Right forelimb (tissue), 1 donor: Measurements from ENCODE around the gene OR4M1.
"Not testable (repeated sequence)": the region's sequence is repeated elsewhere in the genome, so short reads cannot be mapped to it uniquely, and the experiment has no call there.

ENCODE experiments used
- DNase-seq: peaks from one replicate; pipeline ENCODE4 v3.0.0-alpha.2; 2018

OR4M1 gene

DNA sequence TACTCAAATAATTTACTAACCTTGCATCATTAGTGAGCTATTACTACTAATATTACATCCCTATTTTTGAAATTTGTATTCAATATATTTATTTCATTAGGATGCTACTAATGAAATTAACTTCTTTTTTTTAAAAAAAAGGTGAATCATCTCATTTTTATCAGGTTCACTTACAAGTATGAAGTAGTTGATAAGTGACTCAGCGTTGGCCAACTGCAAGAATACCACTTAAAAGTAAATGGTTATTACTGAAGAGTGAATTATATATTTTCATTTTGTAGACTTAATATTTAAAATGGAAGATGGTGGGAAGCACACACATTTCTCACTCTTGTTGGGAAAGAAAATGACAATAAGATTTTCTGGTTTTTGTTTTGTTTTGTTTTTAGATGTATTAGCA lies 49.9 kb downstream of the OR4M1 start:
- no peak for DNase-seq

DNA sequence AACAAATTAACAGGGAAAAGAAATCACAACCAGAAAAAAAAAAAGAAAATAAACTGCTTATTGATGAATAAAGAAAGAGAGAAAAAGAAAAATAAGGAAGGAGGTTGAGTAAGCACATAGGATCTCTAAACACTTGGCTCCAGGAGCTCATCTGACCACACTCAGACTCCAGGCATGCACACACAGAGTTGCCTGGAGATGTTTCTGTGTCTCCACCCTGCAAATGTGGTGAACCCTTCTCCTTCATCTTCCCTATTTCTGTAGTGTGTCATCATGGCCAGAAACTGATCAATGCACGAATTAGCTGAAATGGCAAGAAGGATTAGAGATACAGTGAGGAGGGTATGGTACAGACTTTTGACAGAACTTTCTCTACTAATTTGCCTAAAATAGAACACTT lies 50.5 kb downstream of the OR4M1 start:
- no peak for DNase-seq

DNA sequence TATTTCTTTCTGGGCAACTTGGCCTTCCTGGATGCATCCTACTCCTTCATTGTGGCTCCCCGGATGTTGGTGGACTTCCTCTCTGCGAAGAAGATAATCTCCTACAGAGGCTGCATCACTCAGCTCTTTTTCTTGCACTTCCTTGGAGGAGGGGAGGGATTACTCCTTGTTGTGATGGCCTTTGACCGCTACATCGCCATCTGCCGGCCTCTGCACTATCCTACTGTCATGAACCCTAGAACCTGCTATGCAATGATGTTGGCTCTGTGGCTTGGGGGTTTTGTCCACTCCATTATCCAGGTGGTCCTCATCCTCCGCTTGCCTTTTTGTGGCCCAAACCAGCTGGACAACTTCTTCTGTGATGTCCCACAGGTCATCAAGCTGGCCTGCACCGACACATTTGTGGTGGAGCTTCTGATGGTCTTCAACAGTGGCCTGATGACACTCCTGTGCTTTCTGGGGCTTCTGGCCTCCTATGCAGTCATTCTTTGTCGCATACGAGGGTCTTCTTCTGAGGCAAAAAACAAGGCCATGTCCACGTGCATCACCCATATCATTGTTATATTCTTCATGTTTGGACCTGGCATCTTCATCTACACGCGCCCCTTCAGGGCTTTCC lies 54.4 kb downstream of the OR4M1 start:
- not testable (repeated sequence) for DNase-seq

DNA sequence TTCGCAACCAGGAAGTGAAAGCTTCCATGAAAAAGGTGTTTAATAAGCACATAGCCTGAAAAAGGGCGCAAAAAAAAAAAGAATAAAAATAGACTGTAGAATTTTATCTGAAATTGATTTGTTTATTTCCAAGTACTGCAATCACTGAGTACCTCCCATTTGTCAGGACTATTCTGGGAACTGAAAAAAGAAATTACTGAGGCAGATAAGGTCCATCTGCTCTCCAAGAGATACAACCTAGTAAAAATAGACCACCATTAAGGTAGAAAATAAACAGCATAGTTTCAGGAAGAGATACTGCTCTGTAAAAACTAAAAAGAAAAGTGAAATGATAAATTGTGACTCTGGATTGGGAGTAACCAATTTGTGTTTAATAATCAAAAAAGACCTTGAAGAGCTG lies 55.0 kb downstream of the OR4M1 start:
- no peak for DNase-seq
